Panc1 (cell line): Measurements from ENCODE around the gene CAPN10. TPM values are rescaled to one million over a fixed set of nuclear protein-coding genes. Genes with fewer than 3 reads are reported as not detected.

Experiments
- ATAC-seq: fragments of 200-7000 bp; cut with Tn5 transposase; 2 replicates; pipeline ENCODE4 v1.9.1; 2020; ENCODE audit warnings: mild to moderate bottlenecking, moderate library complexity
- BruUV-seq: library from RNA; stranded (reverse); fragments of 400-500 nt; replicated peaks from 2 replicates; lab custom pipeline; 2021; lab: Mats Ljungman, UMichigan
- CTCF ChIA-PET: fragments of 300-600 bp; sonication (Branson Sonifier 250); formaldehyde crosslinking; loops from one replicate; lab custom pipeline; 2022; ENCODE audit warnings: antibody characterized with exemption; lab: Charles Lee
- POLR2A ChIA-PET: fragments of 300-600 bp; sonication (Branson Sonifier 250); formaldehyde crosslinking; loops from one replicate; lab custom pipeline; 2022; ENCODE audit warnings: antibody characterized with exemption; lab: Charles Lee
- DNase-seq: peaks from one replicate; pipeline ENCODE4 v3.0.0-alpha.2; 2010; ENCODE audit warnings: low read depth, low spot score
- H3K27ac ChIP-seq: 2 replicates; pipeline ENCODE4 v1.5.1; 2011; ENCODE audit warnings: mild to moderate bottlenecking, low read length, inconsistent platforms
- H3K27me3 ChIP-seq: fragments of 200-500 bp; sonication (Bioruptor generic); 2 replicates; pipeline ENCODE4 v1.6.0; 2014; ENCODE audit warnings: low read length, inconsistent platforms; ENCODE audit not compliant: control insufficient read depth, insufficient read depth
- H3K36me3 ChIP-seq: fragments of 200-500 bp; sonication (Bioruptor generic); 2 replicates; pipeline ENCODE4 v1.5.1; 2014; ENCODE audit warnings: inconsistent platforms, mild to moderate bottlenecking, low read length, moderate library complexity; ENCODE audit not compliant: control insufficient read depth, insufficient read depth
- H3K4me1 ChIP-seq: 2 replicates; pipeline ENCODE4 v1.5.1; 2011; ENCODE audit warnings: inconsistent platforms, mild to moderate bottlenecking, low read length, moderate library complexity; ENCODE audit not compliant: control insufficient read depth, insufficient read depth
- H3K4me3 ChIP-seq, 2 experiments: 2 replicates each; pipeline ENCODE4 v1.5.1; 2011 to 2012; ENCODE audit warnings: low read depth in 2 of 2, low read length in 2 of 2, mild to moderate bottlenecking in 2 of 2, inconsistent platforms in 1 of 2, moderate library complexity in 1 of 2
- H3K9me3 ChIP-seq: fragments of 200-500 bp; sonication (Bioruptor generic); 2 replicates; pipeline ENCODE4 v1.5.1; 2014; ENCODE audit warnings: low read depth, mild to moderate bottlenecking, inconsistent platforms, low read length, moderate library complexity; ENCODE audit not compliant: control insufficient read depth, insufficient read depth
- CTCF ChIP-seq: fragments of 450-650 bp; IDR thresholded peaks from 2 replicates; pipeline ENCODE4 v1.5.1; 2017; ENCODE audit warnings: mild to moderate bottlenecking
- POLR2AphosphoS5 ChIP-seq: IDR thresholded peaks from 2 replicates; pipeline ENCODE4 v1.6.1; 2012; ENCODE audit warnings: mild to moderate bottlenecking, low read depth, low read length, moderate library complexity
- SIN3A ChIP-seq: IDR thresholded peaks from 2 replicates; pipeline ENCODE4 v1.6.1; 2012; ENCODE audit warnings: low read depth, mild to moderate bottlenecking, low read length, moderate library complexity, borderline replicate concordance; ENCODE audit not compliant: insufficient read depth
- TCF7L2 ChIP-seq: IDR thresholded peaks from 2 replicates; pipeline ENCODE4 v1.6.1; 2011; ENCODE audit warnings: mild to moderate bottlenecking, low read depth, low read length, inconsistent platforms
- in situ Hi-C: cut with HindIII; loops from 2 replicates; pipeline ENCODE4 v1.10.0; 2016; ENCODE audit warnings: low sequenced_read_pairs, low pct_unique_long_range_greater_than_20kb
- intact Hi-C: fragments of 100-400 bp; cut with micrococcal nuclease; formaldehyde crosslinking; loops from one replicate; pipeline ENCODE4 v1.10.0; 2022; ENCODE audit not compliant: unreplicated experiment
- total RNA-seq: library from RNA; stranded (reverse); gene quantifications from one replicate; pipeline ENCODE4 v1.2.1, GENCODE V29; 2021; ENCODE audit not compliant: unreplicated experiment
- TF ChIP-seq, protein P1 (sequence below), 2 experiments: IDR thresholded peaks; 2 replicates each; pipeline ENCODE4 v1.6.1; 2011 to 2012; ENCODE audit warnings: low read depth in 2 of 2, control low read depth in 1 of 2, low read length in 1 of 2, mild to moderate bottlenecking in 1 of 2, moderate library complexity in 1 of 2; ENCODE audit not compliant: insufficient read depth in 1 of 2

The CAPN10 gene
- total RNA-seq, 1 experiment from 2014 or later = 38.6 TPM

DNA sequence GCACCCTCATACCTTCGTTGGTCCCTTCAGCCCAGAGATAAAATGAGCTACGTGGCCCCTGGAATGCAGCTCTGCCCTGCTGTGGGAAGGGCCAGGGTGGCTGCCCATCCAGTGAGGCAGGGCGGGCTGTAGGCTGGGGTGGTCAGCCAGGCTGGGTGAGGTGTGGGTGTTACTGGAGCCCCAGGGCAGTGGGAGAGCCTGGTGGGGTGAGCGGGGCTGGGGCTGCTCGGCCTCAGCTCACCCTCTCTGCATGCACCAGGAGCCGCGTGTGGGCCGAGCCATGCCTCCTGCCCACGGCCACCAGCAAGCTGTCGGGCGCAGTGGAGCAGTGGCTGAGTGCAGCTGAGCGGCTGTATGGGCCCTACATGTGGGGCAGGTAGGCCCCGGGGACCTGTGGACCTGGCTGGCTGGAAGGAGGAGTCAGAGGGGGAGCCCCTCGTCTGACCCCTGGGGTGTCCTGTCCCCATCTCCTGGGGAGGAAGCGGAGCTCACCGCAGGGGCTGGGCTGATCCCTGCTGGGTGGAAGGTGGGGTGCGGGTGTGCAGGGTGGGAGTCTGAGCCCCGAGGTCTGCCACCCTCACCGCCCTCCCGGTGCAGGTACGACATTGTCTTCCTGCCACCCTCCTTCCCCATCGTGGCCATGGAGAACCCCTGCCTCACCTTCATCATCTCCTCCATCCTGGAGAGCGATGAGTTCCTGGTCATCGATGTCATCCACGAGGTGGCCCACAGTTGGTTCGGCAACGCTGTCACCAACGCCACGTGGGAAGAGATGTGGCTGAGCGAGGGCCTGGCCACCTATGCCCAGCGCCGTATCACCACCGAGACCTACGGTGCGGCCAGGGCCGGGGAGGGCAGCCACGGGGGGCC, 12.8 kb upstream of the CAPN10 start:
- Histone ChIP-seq H3K36me3 (no peaks in the 10 kb centered on the region), H3K9me3 (no peaks in the 10 kb centered on the region), H3K27ac (no peak overlapping the region), H3K27me3 (no peaks in the 10 kb centered on the region), H3K4me1 (peaks cover 9% of the 10 kb centered on the region), H3K4me3 (no peak overlapping the region)
- intact Hi-C loops = no loop called here
- TF ChIP-seq CTCF (no peak), SIN3A (no peak)
- TF ChIP-seq, protein P1, sequence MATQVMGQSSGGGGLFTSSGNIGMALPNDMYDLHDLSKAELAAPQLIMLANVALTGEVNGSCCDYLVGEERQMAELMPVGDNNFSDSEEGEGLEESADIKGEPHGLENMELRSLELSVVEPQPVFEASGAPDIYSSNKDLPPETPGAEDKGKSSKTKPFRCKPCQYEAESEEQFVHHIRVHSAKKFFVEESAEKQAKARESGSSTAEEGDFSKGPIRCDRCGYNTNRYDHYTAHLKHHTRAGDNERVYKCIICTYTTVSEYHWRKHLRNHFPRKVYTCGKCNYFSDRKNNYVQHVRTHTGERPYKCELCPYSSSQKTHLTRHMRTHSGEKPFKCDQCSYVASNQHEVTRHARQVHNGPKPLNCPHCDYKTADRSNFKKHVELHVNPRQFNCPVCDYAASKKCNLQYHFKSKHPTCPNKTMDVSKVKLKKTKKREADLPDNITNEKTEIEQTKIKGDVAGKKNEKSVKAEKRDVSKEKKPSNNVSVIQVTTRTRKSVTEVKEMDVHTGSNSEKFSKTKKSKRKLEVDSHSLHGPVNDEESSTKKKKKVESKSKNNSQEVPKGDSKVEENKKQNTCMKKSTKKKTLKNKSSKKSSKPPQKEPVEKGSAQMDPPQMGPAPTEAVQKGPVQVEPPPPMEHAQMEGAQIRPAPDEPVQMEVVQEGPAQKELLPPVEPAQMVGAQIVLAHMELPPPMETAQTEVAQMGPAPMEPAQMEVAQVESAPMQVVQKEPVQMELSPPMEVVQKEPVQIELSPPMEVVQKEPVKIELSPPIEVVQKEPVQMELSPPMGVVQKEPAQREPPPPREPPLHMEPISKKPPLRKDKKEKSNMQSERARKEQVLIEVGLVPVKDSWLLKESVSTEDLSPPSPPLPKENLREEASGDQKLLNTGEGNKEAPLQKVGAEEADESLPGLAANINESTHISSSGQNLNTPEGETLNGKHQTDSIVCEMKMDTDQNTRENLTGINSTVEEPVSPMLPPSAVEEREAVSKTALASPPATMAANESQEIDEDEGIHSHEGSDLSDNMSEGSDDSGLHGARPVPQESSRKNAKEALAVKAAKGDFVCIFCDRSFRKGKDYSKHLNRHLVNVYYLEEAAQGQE (IDR thresholded peaks at IDR 0.05; ENCODE audit: insufficient read depth in 1 of 2, low read depth in 2 of 2, low read length in 1 of 2) = no peak
- no peak for ATAC-seq
- ChIA-PET CTCF (no interaction called here), POLR2A (no interaction called here)
- no TSS peak for BruUV-seq
- DNase-seq = no peak
- in situ Hi-C loops = no loop called here

- H3K27ac ChIP-seq = no peak overlapping the region
- POLR2A ChIA-PET = no interaction called here
- CTCF ChIA-PET = no interaction called here
- no peak overlapping the region for H3K4me3 ChIP-seq
- DNase-seq (no peak), ATAC-seq (no peak)
- peaks cover 6% of the 10 kb centered on the region for H3K4me1 ChIP-seq
- no TSS peak for BruUV-seq
- intact Hi-C loops (no loop called here), in situ Hi-C loops (no loop called here)
- H3K36me3 ChIP-seq = no peaks in the 10 kb centered on the region
- TF ChIP-seq TCF7L2 (no peak), POLR2AphosphoS5 (no peak), SIN3A (no peak), CTCF (no peak)
- TF ChIP-seq, protein P1 (IDR thresholded peaks at IDR 0.05; ENCODE audit: insufficient read depth in 1 of 2, low read depth in 2 of 2, low read length in 1 of 2) = no peak
- no peaks in the 10 kb centered on the region for H3K27me3 ChIP-seq
- H3K9me3 ChIP-seq = no peaks in the 10 kb centered on the region
These were observed 12.0 kb upstream of the CAPN10 start for GRCh38 chr2:240574386-240575100.
